Activated CD4-positive, CD25-positive, alpha-beta regulatory T cell treated with anti-CD3 and anti-CD28 coated beads, Interleukin-2, amount 50 U/mL, for 72 hours (primary cell): ENCODE results near the gene ASB8.
"Not testable (repeated sequence)": the region's sequence is repeated elsewhere in the genome, so short reads cannot be mapped to it uniquely, and the experiment has no call there.

Source experiments
- DNase-seq: peaks from one replicate; pipeline ENCODE4 v3.0.0; 2021

ASB8 gene

GRCh38 chr12:48182631-48183030 lies 25.3 kb upstream of the ASB8 start:
- no peak for DNase-seq

- no peak for DNase-seq
Observed at GRCh38 chr12:48180857-48181495, 23.7 kb upstream of the ASB8 start.

GRCh38 chr12:48180424-48180823 lies 23.1 kb upstream of the ASB8 start:
- DNase-seq, result no peak

GRCh38 chr12:48179466-48179865 lies 22.2 kb upstream of the ASB8 start:
- DNase-seq, result no peak

GRCh38 chr12:48177982-48178381 lies 20.7 kb upstream of the ASB8 start:
- DNase-seq, result no peak

GRCh38 chr12:48176417-48176751 lies 19.1 kb upstream of the ASB8 start:
- DNase-seq, result no peak

GRCh38 chr12:48175613-48176416 lies 18.5 kb upstream of the ASB8 start:
- DNase-seq, result no peak

GRCh38 chr12:48169011-48169410 lies 11.7 kb upstream of the ASB8 start:
- no peak for DNase-seq

GRCh38 chr12:48165089-48165981 lies 8.0 kb upstream of the ASB8 start:
- DNase-seq, result no peak

GRCh38 chr12:48164451-48164850 lies 7.1 kb upstream of the ASB8 start:
- no peak for DNase-seq

GRCh38 chr12:48163150-48163747 lies 5.9 kb upstream of the ASB8 start:
- no peak for DNase-seq

GRCh38 chr12:48160807-48161206 lies 3.5 kb upstream of the ASB8 start:
- no peak for DNase-seq

- no peak for DNase-seq
Observed at GRCh38 chr12:48160046-48160445, 2.7 kb upstream of the ASB8 start.

GRCh38 chr12:48157889-48158370 lies 615 bp upstream of the ASB8 start:
- no peak for DNase-seq

GRCh38 chr12:48156652-48157017 lies 680 bp downstream of the ASB8 start:
- DNase-seq, result no peak

- not testable (repeated sequence) for DNase-seq
Observed at GRCh38 chr12:48155786-48156185, 1.5 kb downstream of the ASB8 start.

GRCh38 chr12:48151103-48151771 lies 6.1 kb downstream of the ASB8 start:
- no peak for DNase-seq

GRCh38 chr12:48145981-48146380 lies 11.3 kb downstream of the ASB8 start:
- no peak for DNase-seq

- no peak for DNase-seq
Observed at GRCh38 chr12:48143898-48144297, 13.4 kb downstream of the ASB8 start.

- no peak for DNase-seq
Observed at GRCh38 chr12:48142818-48143674, 14.3 kb downstream of the ASB8 start.

- DNase-seq, result no peak
Observed at GRCh38 chr12:48135027-48135426, 22.3 kb downstream of the ASB8 start.

- no peak for DNase-seq
Observed at GRCh38 chr12:48132826-48133225, 24.5 kb downstream of the ASB8 start.
